ENCODE results near the gene DYNLL2.
"Not testable (repeated sequence)": the region's sequence is repeated elsewhere in the genome, so short reads cannot be mapped to it uniquely, and the experiment has no call there.

DYNLL2 gene

GRCh38 chr17:58074406-58074805 lies 8.8 kb upstream of the DYNLL2 start:
- peaks cover 63% of the 10 kb centered on the region for H3K27me3 ChIP-seq (ENCODE audit: control insufficient read depth, insufficient read depth, low read length)
- not testable (repeated sequence) for H3K9me3 ChIP-seq (replicated peaks; ENCODE audit: low read length); H3K9ac ChIP-seq (ENCODE audit: low read depth, low read length); H3K4me2 ChIP-seq (ENCODE audit: low read length); H3K4me1 ChIP-seq (ENCODE audit: control insufficient read depth, insufficient read depth, low read length); H3K36me3 ChIP-seq (ENCODE audit: insufficient read depth, low read length); H3K4me3 ChIP-seq (ENCODE audit: low read length)

DNA sequence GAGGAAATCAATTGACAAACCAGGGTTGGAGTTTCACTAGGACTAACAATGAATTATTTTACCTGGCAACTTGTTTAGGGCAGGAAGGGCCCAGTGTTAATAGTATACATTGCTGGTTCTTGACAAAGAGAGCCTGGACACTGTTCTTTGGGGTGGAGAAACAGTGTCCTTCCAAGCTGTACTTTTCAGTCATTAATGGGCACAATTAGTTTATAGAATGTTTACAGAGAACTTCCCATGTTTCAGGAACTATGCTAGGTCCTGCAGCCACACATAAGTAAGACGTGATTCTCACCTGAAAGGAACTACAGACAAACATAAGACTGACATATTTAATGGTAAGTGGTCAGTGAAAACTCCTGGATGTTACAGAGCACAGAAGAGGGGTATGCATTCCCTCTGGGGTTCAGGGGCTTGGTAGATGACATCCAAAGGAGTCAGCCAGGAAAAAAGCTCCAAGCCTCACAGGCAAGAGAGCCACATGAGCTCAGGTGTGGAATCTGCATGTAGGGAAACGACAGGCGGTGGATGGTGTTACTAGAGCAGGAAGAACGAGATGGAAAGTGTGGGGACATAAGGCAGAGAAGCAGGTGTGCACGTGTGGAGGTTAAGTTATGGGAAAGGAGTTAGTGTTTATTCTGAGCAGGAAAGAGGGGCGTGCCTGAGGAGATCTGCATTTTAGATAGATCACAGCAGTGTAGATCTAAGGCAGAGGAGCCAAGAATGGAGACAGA lies 3.8 kb upstream of the DYNLL2 start:
- no peaks in the 10 kb centered on the region for H3K36me3 ChIP-seq (ENCODE audit: insufficient read depth, low read length)
- H3K4me1 ChIP-seq (ENCODE audit: control insufficient read depth, insufficient read depth, low read length), result peaks cover 4% of the 10 kb centered on the region
- H3K4me2 ChIP-seq (ENCODE audit: low read length), result no peak overlapping the region
- H3K27me3 ChIP-seq (ENCODE audit: control insufficient read depth, insufficient read depth, low read length), result peaks cover 44% of the 10 kb centered on the region
- H3K9ac ChIP-seq (ENCODE audit: low read depth, low read length), result no peak overlapping the region
- no peaks in the 10 kb centered on the region for H3K9me3 ChIP-seq (replicated peaks; ENCODE audit: low read length)
- H3K4me3 ChIP-seq (ENCODE audit: low read length), result no peak overlapping the region

DNA sequence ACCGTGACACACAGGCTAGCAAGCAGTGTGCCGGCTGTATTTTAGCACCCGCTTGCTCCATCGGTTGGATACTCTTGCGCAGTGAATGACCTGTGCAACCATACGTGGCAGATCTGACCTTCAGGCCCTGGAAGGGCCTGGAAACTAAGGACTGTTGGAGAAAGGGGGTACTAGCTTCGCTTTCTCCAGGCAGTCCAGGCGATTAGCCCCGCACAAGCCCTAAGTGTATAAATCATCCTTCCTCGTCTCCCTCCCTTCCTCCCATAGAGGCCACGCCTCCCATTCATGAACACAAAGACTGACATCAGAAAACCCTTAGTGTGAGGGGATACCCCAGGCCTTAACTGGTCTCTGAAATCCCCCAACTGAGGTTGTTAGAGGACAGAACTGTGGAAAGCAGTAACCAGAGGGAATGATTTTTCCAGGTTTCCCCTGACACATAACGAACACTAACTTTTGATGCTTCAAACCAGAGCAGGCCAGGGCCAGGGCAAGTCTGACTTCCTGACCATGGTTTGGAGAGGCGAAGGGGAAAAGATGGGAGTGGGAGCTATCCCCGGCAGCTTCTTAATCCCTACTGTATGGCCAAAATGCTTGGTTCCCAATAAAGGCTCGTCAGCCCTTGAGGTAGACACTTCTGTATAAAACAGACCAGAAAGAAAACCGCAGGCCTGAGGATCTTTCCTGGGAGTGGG lies 1.4 kb upstream of the DYNLL2 start:
- Histone ChIP-seq H3K4me1 (ENCODE audit: control insufficient read depth, insufficient read depth, low read length) (peaks cover 21% of the 10 kb centered on the region), H3K4me2 (ENCODE audit: low read length) (no peak overlapping the region), H3K9ac (ENCODE audit: low read depth, low read length) (no peak overlapping the region), H3K4me3 (ENCODE audit: low read length) (no peak overlapping the region), H3K36me3 (ENCODE audit: insufficient read depth, low read length) (peaks cover 10% of the 10 kb centered on the region), H3K9me3 (replicated peaks; ENCODE audit: low read length) (no peaks in the 10 kb centered on the region), H3K27me3 (ENCODE audit: control insufficient read depth, insufficient read depth, low read length) (peaks cover 37% of the 10 kb centered on the region)

GRCh38 chr17:58082341-58082869 lies 814 bp upstream of the DYNLL2 start:
- Histone ChIP-seq H3K4me3 (ENCODE audit: low read length) (peak overlapping the region; percentile 70), H3K9ac (ENCODE audit: low read depth, low read length) (peak overlapping the region; percentile 79), H3K4me1 (ENCODE audit: control insufficient read depth, insufficient read depth, low read length) (peaks cover 21% of the 10 kb centered on the region), H3K36me3 (ENCODE audit: insufficient read depth, low read length) (peaks cover 17% of the 10 kb centered on the region), H3K27me3 (ENCODE audit: control insufficient read depth, insufficient read depth, low read length) (peaks cover 32% of the 10 kb centered on the region), H3K9me3 (replicated peaks; ENCODE audit: low read length) (no peaks in the 10 kb centered on the region), H3K4me2 (ENCODE audit: low read length) (peak overlapping the region; percentile 90)

GRCh38 chr17:58083491-58084316 lies 485 bp downstream of the DYNLL2 start:
- H3K36me3 ChIP-seq (ENCODE audit: insufficient read depth, low read length), result peaks cover 27% of the 10 kb centered on the region
- H3K9me3 ChIP-seq (replicated peaks; ENCODE audit: low read length), result no peaks in the 10 kb centered on the region
- peak overlapping the region; percentile 95 for H3K4me2 ChIP-seq (ENCODE audit: low read length)
- peaks cover 21% of the 10 kb centered on the region for H3K27me3 ChIP-seq (ENCODE audit: control insufficient read depth, insufficient read depth, low read length)
- peaks cover 21% of the 10 kb centered on the region for H3K4me1 ChIP-seq (ENCODE audit: control insufficient read depth, insufficient read depth, low read length)
- H3K9ac ChIP-seq (ENCODE audit: low read depth, low read length), result peak overlapping the region; percentile 90
- H3K4me3 ChIP-seq (ENCODE audit: low read length), result peak overlapping the region; percentile 98

- Histone ChIP-seq H3K9ac (ENCODE audit: low read depth, low read length) (peak overlapping the region; percentile 90), H3K36me3 (ENCODE audit: insufficient read depth, low read length) (peaks cover 35% of the 10 kb centered on the region)
Observed at GRCh38 chr17:58084317-58084981, 1.2 kb downstream of the DYNLL2 start.

DNA sequence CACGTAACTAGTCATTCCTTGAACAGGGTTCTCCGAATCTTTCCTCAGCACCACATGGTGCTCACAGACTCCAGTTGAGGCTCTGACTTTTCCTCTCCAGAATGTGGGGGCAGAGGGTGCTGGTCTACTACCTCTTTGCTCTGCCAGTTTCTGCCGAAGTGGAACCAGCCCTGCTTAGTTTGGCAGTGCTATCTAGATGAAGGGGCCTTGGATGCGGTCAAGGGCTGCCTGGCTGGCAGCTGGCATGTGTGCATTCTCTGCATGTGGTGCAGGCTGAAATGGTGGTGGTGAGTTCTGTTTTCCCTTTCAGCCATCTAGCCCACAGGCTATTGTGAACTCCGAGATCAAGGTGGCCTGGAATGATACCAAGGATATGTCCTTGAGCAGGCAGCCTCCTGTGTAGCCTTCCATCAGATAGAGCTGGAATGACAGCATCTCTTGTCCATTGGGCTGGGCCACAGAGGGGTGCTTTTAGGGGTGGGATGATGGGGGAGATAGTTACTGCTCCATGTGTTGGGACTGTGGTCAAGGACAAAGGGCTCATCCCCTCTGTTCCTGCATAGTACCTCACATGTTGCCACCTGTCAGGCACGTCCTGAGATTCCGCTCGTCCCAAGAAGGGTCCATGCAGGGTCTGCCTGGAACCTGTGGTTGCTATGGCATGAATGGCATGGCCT lies 2.0 kb downstream of the DYNLL2 start:
- peaks cover 7% of the 10 kb centered on the region for H3K27me3 ChIP-seq (ENCODE audit: control insufficient read depth, insufficient read depth, low read length)
- peak overlapping the region; percentile 95 for H3K4me2 ChIP-seq (ENCODE audit: low read length)
- H3K36me3 ChIP-seq (ENCODE audit: insufficient read depth, low read length), result peaks cover 42% of the 10 kb centered on the region
- no peaks in the 10 kb centered on the region for H3K9me3 ChIP-seq (replicated peaks; ENCODE audit: low read length)
- peak overlapping the region; percentile 98 for H3K4me3 ChIP-seq (ENCODE audit: low read length)
- no peak overlapping the region for H3K9ac ChIP-seq (ENCODE audit: low read depth, low read length)
- H3K4me1 ChIP-seq (ENCODE audit: control insufficient read depth, insufficient read depth, low read length), result peaks cover 21% of the 10 kb centered on the region

More at GRCh38 chr17:58084317-58084981, 1.2 kb downstream of the DYNLL2 start:
- peaks cover 21% of the 10 kb centered on the region for H3K4me1 ChIP-seq (ENCODE audit: control insufficient read depth, insufficient read depth, low read length)
- H3K4me3 ChIP-seq (ENCODE audit: low read length), result peak overlapping the region; percentile 98
- no peaks in the 10 kb centered on the region for H3K9me3 ChIP-seq (replicated peaks; ENCODE audit: low read length)
- H3K4me2 ChIP-seq (ENCODE audit: low read length), result peak overlapping the region; percentile 95
- H3K27me3 ChIP-seq (ENCODE audit: control insufficient read depth, insufficient read depth, low read length), result peaks cover 14% of the 10 kb centered on the region

DNA sequence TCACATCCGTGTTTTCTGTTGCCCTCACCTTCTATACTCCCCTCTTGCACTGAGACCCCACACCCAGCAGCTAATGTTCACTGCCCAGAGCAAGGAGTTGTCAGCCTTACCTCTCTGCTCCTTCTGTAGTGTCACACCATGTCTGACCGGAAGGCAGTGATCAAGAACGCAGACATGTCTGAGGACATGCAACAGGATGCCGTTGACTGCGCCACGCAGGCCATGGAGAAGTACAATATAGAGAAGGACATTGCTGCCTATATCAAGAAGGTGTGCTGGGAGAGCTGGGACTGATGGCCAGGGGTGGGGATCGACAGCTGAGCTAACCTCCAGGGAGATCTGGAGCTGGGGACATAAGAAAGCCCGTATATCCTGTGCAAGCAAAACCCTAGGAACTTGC lies 3.7 kb downstream of the DYNLL2 start:
- Histone ChIP-seq H3K9ac (ENCODE audit: low read depth, low read length) (no peak overlapping the region), H3K4me2 (ENCODE audit: low read length) (no peak overlapping the region), H3K9me3 (replicated peaks; ENCODE audit: low read length) (no peaks in the 10 kb centered on the region), H3K4me1 (ENCODE audit: control insufficient read depth, insufficient read depth, low read length) (peaks cover 21% of the 10 kb centered on the region), H3K27me3 (ENCODE audit: control insufficient read depth, insufficient read depth, low read length) (no peaks in the 10 kb centered on the region), H3K4me3 (ENCODE audit: low read length) (no peak overlapping the region), H3K36me3 (ENCODE audit: insufficient read depth, low read length) (peaks cover 57% of the 10 kb centered on the region)

DNA sequence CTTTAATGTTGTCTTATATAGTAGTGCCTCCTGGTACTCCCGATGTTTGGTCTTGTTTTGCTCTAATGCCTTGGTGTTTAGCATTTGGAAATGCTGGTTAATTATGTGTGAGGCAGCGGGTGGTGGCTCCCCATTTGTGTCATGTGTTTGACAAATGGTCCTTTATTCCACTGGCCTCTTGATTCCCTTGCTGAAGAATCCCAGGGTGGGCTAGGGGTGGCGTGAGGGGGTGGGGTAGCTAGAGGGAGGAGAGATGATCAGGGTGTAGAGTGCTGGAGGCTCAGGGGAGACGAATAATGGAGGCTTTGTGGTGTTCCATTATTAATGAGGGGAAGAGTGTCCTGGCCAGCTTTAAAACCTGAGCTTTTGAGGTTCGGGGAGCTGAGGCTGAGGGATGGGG lies 5.4 kb downstream of the DYNLL2 start:
- Histone ChIP-seq H3K27me3 (ENCODE audit: control insufficient read depth, insufficient read depth, low read length) (no peaks in the 10 kb centered on the region), H3K4me1 (ENCODE audit: control insufficient read depth, insufficient read depth, low read length) (peaks cover 17% of the 10 kb centered on the region), H3K9me3 (replicated peaks; ENCODE audit: low read length) (no peaks in the 10 kb centered on the region), H3K4me3 (ENCODE audit: low read length) (no peak overlapping the region), H3K36me3 (ENCODE audit: insufficient read depth, low read length) (peaks cover 74% of the 10 kb centered on the region), H3K4me2 (ENCODE audit: low read length) (no peak overlapping the region), H3K9ac (ENCODE audit: low read depth, low read length) (no peak overlapping the region)

- H3K36me3 ChIP-seq (ENCODE audit: insufficient read depth, low read length), result peaks cover 79% of the 10 kb centered on the region
- no peaks in the 10 kb centered on the region for H3K9me3 ChIP-seq (replicated peaks; ENCODE audit: low read length)
Observed at GRCh38 chr17:58089111-58089510, 5.9 kb downstream of the DYNLL2 start.

More at GRCh38 chr17:58089111-58089510, 5.9 kb downstream of the DYNLL2 start:
- Histone ChIP-seq H3K4me2 (ENCODE audit: low read length) (no peak overlapping the region), H3K4me1 (ENCODE audit: control insufficient read depth, insufficient read depth, low read length) (peaks cover 17% of the 10 kb centered on the region), H3K9ac (ENCODE audit: low read depth, low read length) (no peak overlapping the region), H3K27me3 (ENCODE audit: control insufficient read depth, insufficient read depth, low read length) (no peaks in the 10 kb centered on the region), H3K4me3 (ENCODE audit: low read length) (no peak overlapping the region)

All from skeletal muscle satellite cell (primary cell).